GM19438 (cell line): ENCODE results near the gene TCERG1L.

ENCODE experiments used
- ATAC-seq: cut with Tn5 transposase; IDR thresholded peaks from one replicate; pipeline ENCODE4 v1.9.1; 2021; ENCODE audit warnings: low read depth; ENCODE audit not compliant: unreplicated experiment

The TCERG1L gene

GRCh38 chr10:131212763-131213325 is 98.7 kb downstream of the TCERG1L start:
- no peak for ATAC-seq

GRCh38 chr10:131211965-131212619 is 99.4 kb downstream of the TCERG1L start:
- ATAC-seq, result no peak

- ATAC-seq, result no peak
Observed at GRCh38 chr10:131211559-131211958, 100.0 kb downstream of the TCERG1L start.

GRCh38 chr10:131211146-131211545 is 100.4 kb downstream of the TCERG1L start:
- no peak for ATAC-seq

- ATAC-seq, result no peak
Observed at GRCh38 chr10:131210181-131210580, 101.3 kb downstream of the TCERG1L start.

GRCh38 chr10:131207584-131208532 is 103.7 kb downstream of the TCERG1L start:
- no peak for ATAC-seq

- ATAC-seq, result no peak
Observed at GRCh38 chr10:131207176-131207575, 104.3 kb downstream of the TCERG1L start.

- no peak for ATAC-seq
Observed at GRCh38 chr10:131206111-131206995, 105.2 kb downstream of the TCERG1L start.

- no peak for ATAC-seq
Observed at GRCh38 chr10:131205556-131205955, 106.0 kb downstream of the TCERG1L start.

GRCh38 chr10:131204406-131205152 is 106.9 kb downstream of the TCERG1L start:
- ATAC-seq, result no peak

GRCh38 chr10:131203456-131204357 is 107.8 kb downstream of the TCERG1L start:
- ATAC-seq, result no peak

- ATAC-seq, result no peak
Observed at GRCh38 chr10:131202990-131203389, 108.5 kb downstream of the TCERG1L start.

GRCh38 chr10:131201741-131202515 is 109.6 kb downstream of the TCERG1L start:
- ATAC-seq, result no peak

- no peak for ATAC-seq
Observed at GRCh38 chr10:131200856-131201470, 110.6 kb downstream of the TCERG1L start.

GRCh38 chr10:131199646-131200045 is 111.9 kb downstream of the TCERG1L start:
- no peak for ATAC-seq

GRCh38 chr10:131198843-131199242 is 112.7 kb downstream of the TCERG1L start:
- ATAC-seq, result no peak

GRCh38 chr10:131198401-131198800 is 113.1 kb downstream of the TCERG1L start:
- ATAC-seq, result no peak
